Activated CD4-positive, alpha-beta T cell treated with anti-CD3 and anti-CD28 coated beads, Interleukin-2, amount 50 U/mL, for 16 hours (primary cell): ENCODE data around the gene GTSE1.
"Not testable (repeated sequence)": the region's sequence is repeated elsewhere in the genome, so short reads cannot be mapped to it uniquely, and the experiment has no call there.

Experiments
- DNase-seq: peaks from one replicate; pipeline ENCODE4 v3.0.0-alpha.2; 2020

GTSE1 gene

GRCh38 chr22:46296257-46297150 is at the start of gene GTSE1:
Gene GTSE1, plus strand, starts transcription at chr22:46296870. Its CDS starts 531 bp downstream, at chr22:46297401.
- peak; percentile 99 for DNase-seq

- no peak for DNase-seq
Measured at GRCh38 chr22:46247443-46247975, 49.2 kb upstream of the GTSE1 start.

GRCh38 chr22:46250035-46250782 is 46.5 kb upstream of the GTSE1 start, which contains the start of gene CDPF1:
Gene CDPF1, minus strand, starts transcription at chr22:46250293. Its CDS starts 2,009 bp downstream, at chr22:46248284.
- DNase-seq = peak; percentile 92

- DNase-seq = no peak
Measured at GRCh38 chr22:46250783-46251125, 45.9 kb upstream of the GTSE1 start.

GRCh38 chr22:46251266-46251665 is 45.4 kb upstream of the GTSE1 start:
- DNase-seq = no peak

- peak; percentile 78 for DNase-seq
Measured at GRCh38 chr22:46251816-46252380, 44.8 kb upstream of the GTSE1 start.

GRCh38 chr22:46256358-46256958 is 40.2 kb upstream of the GTSE1 start:
- no peak for DNase-seq

- DNase-seq = no peak
Measured at GRCh38 chr22:46259374-46259773, 37.3 kb upstream of the GTSE1 start.

GRCh38 chr22:46260038-46260437 is 36.6 kb upstream of the GTSE1 start:
- no peak for DNase-seq

GRCh38 chr22:46262449-46263215 is 34.0 kb upstream of the GTSE1 start:
- DNase-seq = no peak

GRCh38 chr22:46263216-46263590 is 33.5 kb upstream of the GTSE1 start, which contains the start of gene PKDREJ:
Gene PKDREJ, minus strand, starts transcription at chr22:46263343. Its CDS starts 21 bp downstream, at chr22:46263322.
- DNase-seq = no peak

GRCh38 chr22:46264520-46264919 is 32.1 kb upstream of the GTSE1 start:
- DNase-seq = not testable (repeated sequence)

GRCh38 chr22:46265627-46266026 is 31.0 kb upstream of the GTSE1 start:
- DNase-seq = not testable (repeated sequence)

GRCh38 chr22:46267431-46268279 is 29.0 kb upstream of the GTSE1 start, which contains the start of gene TTC38:
Gene TTC38, plus strand, starts transcription at chr22:46268008. Its CDS starts 32 bp downstream, at chr22:46268040.
- peak; percentile 47 for DNase-seq

GRCh38 chr22:46269564-46269963 is 27.1 kb upstream of the GTSE1 start:
- no peak for DNase-seq

GRCh38 chr22:46272196-46272595 is 24.5 kb upstream of the GTSE1 start:
- no peak for DNase-seq

- no peak for DNase-seq
Measured at GRCh38 chr22:46272762-46273431, 23.8 kb upstream of the GTSE1 start.

GRCh38 chr22:46273432-46274148 is 23.1 kb upstream of the GTSE1 start:
- no peak for DNase-seq

GRCh38 chr22:46274381-46274780 is 22.3 kb upstream of the GTSE1 start:
- DNase-seq = no peak
